ENCODE data around the gene LATS1. TPM values are rescaled to one million over a fixed set of nuclear protein-coding genes. Genes with fewer than 3 reads are reported as not detected.

LATS1 gene
- 11.9 TPM for total RNA-seq

DNA sequence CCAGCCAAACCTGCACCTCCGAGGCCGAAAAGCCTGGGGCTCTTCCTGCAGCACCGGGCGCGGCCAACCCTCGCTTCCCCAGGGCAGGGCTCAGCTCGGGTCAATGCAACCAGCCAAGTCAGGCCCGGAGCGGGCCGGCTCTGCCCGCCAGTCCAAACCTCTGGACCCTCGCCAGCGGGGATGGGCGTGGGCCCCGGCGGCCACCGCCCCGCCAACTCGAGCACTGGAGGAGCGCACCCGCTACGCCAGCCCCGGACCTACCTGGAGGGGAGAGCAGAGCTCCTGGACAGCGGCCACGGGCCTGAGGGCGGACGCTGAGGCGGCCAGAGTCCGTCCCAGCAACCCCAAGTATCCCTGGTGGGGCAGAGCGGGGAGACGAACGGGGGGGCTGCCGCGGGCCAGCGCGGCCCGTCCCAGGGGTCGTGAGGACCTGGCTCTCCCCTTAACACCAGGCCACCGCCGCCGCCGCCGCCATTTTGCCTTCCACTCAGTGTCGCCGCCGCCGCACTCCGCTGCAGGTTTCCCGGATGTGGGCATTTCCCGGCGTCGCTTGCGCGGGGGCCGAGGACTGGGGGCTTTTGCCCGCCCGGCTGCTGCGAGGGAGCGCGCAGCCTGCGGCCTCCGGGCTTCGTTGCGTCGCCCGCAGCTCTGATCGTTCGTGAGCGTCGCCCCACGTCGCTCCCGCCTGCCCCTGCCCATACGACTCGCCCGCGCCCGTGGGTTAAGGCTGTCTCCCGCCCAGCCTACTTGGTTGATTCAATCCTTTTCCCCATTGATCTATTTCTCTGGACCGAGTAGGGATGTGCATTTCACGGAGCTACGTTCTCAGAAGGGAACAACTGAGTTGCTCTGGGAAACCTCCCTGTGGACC is at the start of gene LATS1:
LATS1 (minus strand) TSS at position 514 of the 871 bp plus-strand sequence. CDS start 15,975 bp downstream, outside the sequence.
- peaks cover 4 to 20% of the 10 kb centered on the region in 2 donors for H3K4me1 ChIP-seq
- H3K27ac ChIP-seq = peak within 1 kb of the TSS; percentile 100
- intact Hi-C loops (cut with DNase I) = loop anchor here (1.0 to 5.0 kb wide), 4 partner anchors 28 to 171 kb away; partner anchors contain the start of genes GINM1, KATNA1, NUP43 and PPIL4
- TF ChIP-seq, protein P1, sequence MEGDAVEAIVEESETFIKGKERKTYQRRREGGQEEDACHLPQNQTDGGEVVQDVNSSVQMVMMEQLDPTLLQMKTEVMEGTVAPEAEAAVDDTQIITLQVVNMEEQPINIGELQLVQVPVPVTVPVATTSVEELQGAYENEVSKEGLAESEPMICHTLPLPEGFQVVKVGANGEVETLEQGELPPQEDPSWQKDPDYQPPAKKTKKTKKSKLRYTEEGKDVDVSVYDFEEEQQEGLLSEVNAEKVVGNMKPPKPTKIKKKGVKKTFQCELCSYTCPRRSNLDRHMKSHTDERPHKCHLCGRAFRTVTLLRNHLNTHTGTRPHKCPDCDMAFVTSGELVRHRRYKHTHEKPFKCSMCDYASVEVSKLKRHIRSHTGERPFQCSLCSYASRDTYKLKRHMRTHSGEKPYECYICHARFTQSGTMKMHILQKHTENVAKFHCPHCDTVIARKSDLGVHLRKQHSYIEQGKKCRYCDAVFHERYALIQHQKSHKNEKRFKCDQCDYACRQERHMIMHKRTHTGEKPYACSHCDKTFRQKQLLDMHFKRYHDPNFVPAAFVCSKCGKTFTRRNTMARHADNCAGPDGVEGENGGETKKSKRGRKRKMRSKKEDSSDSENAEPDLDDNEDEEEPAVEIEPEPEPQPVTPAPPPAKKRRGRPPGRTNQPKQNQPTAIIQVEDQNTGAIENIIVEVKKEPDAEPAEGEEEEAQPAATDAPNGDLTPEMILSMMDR (IDR thresholded peaks at IDR 0.05) = no peak
- peak within 1 kb of the TSS; percentile 97 for H3K4me3 ChIP-seq
- no peaks in the 10 kb centered on the region for H3K36me3 ChIP-seq
- H3K9me3 ChIP-seq = no peaks in the 10 kb centered on the region
- no peaks in the 10 kb centered on the region for H3K27me3 ChIP-seq
- peak; percentile 57 to 93 for DNase-seq (ENCODE audit: low spot score in 2 of 2)

DNA sequence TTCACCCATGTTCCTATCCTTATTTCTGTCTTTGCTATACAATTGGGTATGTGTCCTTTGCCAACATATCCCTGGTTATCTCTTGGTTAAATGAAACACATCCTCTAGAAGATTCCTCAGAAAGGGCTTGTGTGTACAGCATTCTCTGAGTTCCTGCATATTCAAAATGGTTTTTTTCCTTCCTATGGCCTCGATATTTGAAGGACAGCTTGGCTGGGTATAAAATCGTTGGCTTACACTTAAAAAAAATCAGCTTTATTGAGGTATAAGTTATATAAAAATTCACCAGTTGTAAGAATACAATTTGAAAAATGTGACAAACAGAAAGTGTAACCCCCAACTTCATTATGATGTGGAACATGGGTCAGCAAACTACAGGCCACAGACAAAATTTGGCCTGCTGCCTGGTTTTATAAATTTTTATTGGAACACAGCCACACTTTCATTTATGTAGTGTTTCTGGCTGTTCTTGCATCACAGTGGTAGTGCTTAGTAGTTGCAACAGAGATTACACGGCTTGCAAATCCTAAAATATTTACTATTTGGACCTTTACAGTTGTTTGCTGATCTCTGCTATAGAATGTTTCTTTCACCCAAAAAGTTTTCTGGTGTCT is 48.4 kb upstream of the LATS1 start:
- intact Hi-C loops (cut with DNase I) = no loop called here
- H3K36me3 ChIP-seq = peaks cover 0 to 4% of the 10 kb centered on the region in 2 donors
- no peaks in the 10 kb centered on the region for H3K9me3 ChIP-seq
- TF ChIP-seq, protein P1 (IDR thresholded peaks at IDR 0.05) = no peak
- no peaks in the 10 kb centered on the region for H3K27me3 ChIP-seq
- peaks cover 0 to 3% of the 10 kb centered on the region in 2 donors for H3K4me1 ChIP-seq
- no peak overlapping the region for H3K4me3 ChIP-seq
- H3K27ac ChIP-seq = no peak overlapping the region
- DNase-seq (ENCODE audit: low spot score in 2 of 2) = no peak

DNA sequence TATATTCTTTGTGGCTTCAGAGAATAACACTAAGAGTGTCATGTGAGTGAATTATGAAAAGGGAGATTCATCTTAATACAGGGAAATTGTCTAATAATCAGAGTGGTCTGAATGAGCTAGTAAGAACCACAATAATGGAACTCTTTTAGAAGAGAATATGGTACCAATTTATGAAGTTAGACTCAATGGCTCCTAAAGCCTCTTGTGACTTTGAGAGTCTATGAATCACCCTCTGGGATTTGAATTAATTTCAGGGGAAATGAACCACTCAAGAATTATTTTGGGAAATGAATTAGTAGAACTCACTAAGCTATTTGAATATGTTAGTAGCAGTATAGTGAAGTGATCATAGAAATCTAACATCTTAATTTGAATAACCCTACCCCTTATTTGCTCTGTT is 46.0 kb upstream of the LATS1 start:
- no peak overlapping the region for H3K27ac ChIP-seq
- intact Hi-C loops (cut with DNase I) = no loop called here
- H3K36me3 ChIP-seq = peaks cover 3 to 9% of the 10 kb centered on the region in 2 donors
- no peaks in the 10 kb centered on the region for H3K27me3 ChIP-seq
- H3K4me3 ChIP-seq = no peak overlapping the region
- no peak for DNase-seq (ENCODE audit: low spot score in 2 of 2)
- no peaks in the 10 kb centered on the region for H3K9me3 ChIP-seq
- TF ChIP-seq, protein P1 (IDR thresholded peaks at IDR 0.05) = no peak
- peaks cover 0 to 3% of the 10 kb centered on the region in 2 donors for H3K4me1 ChIP-seq

DNA sequence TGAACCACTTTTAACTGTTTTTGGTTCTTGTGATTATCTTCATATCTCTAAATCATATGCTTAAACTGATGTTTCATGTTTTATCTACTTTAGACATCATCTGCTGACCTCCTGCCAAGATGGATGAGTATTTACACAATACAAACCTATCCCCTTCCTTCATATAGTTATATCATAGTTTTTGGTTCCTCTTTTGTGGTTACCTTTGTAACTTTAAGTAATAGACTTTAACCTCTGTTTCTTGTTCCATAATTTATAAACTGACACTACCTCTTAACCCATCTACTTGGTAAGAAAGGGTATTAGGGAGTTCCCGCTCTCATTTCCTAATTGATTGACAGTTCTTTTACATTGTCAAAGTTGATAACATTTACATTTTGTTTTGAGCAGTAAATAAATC is 43.5 kb upstream of the LATS1 start:
- Histone ChIP-seq H3K36me3 (peaks cover 3 to 5% of the 10 kb centered on the region in 2 donors), H3K4me1 (no peaks in the 10 kb centered on the region), H3K27ac (no peak overlapping the region), H3K4me3 (no peak overlapping the region), H3K9me3 (no peaks in the 10 kb centered on the region), H3K27me3 (no peaks in the 10 kb centered on the region)
- DNase-seq (ENCODE audit: low spot score in 2 of 2) = no peak
- intact Hi-C loops (cut with DNase I) = no loop called here
- TF ChIP-seq, protein P1 (IDR thresholded peaks at IDR 0.05) = no peak

DNA sequence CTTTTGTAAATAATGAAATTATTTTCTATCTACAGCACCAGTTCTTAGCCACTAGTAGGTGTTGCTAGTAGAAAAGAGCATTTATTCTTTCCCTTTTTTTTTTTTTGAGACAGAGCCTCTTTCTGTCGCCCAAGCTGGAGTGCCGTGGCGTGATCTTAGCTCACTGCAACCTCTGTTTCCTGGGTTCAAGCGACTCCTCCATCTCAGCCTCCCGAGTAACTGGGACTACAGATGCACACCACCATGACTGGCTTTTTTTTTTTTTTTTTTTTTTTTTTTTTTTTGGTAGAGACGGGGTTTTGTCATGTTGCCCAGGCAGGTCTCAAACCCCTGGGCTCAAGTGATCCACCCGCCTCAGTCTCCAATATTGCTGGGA is 38.3 kb upstream of the LATS1 start:
- H3K27me3 ChIP-seq = no peaks in the 10 kb centered on the region
- peaks cover 3 to 5% of the 10 kb centered on the region in 2 donors for H3K36me3 ChIP-seq
- no peak overlapping the region for H3K27ac ChIP-seq
- H3K9me3 ChIP-seq = no peaks in the 10 kb centered on the region
- DNase-seq (ENCODE audit: low spot score in 2 of 2) = no peak
- intact Hi-C loops (cut with DNase I) = no loop called here
- TF ChIP-seq, protein P1 (IDR thresholded peaks at IDR 0.05) = no peak
- no peak overlapping the region for H3K4me3 ChIP-seq
- H3K4me1 ChIP-seq = peaks cover 0 to 3% of the 10 kb centered on the region in 2 donors

All from ascending aorta (tissue), 2 donors.